HepG2 (cell line): ENCODE measurements around the gene B3GNT9. TPM values are rescaled to one million over a fixed set of nuclear protein-coding genes. Genes with fewer than 3 reads are reported as not detected.

Experiments
- ELF4 ChIP-seq: sonication (generic); formaldehyde crosslinking; IDR thresholded peaks from 2 replicates; pipeline ENCODE4 v1.5.0; 2020; ENCODE audit warnings: missing genetic modification reagents, mild to moderate bottlenecking, moderate library complexity, borderline replicate concordance
- ELK4 ChIP-seq: sonication (generic); formaldehyde crosslinking; IDR thresholded peaks from 2 replicates; pipeline ENCODE4 v1.9.0; 2021; ENCODE audit warnings: missing genetic modification reagents, borderline replicate concordance
- HNRNPLL ChIP-seq: fragments of 200-400 bp; formaldehyde crosslinking; IDR thresholded peaks from 2 replicates; pipeline ENCODE4 v1.6.1; 2017; ENCODE audit warnings: mild to moderate bottlenecking, low read depth, low read length; ENCODE audit not compliant: poor library complexity, severe bottlenecking
- KLF12 ChIP-seq: sonication (generic); formaldehyde crosslinking; IDR thresholded peaks from 2 replicates; pipeline ENCODE4 v1.4.0; 2020; ENCODE audit warnings: missing genetic modification reagents, borderline replicate concordance
- MAFF ChIP-seq: IDR thresholded peaks from 2 replicates; pipeline ENCODE4 v1.6.1; 2011; ENCODE audit warnings: low read depth, low read length, improper control_type of control experiment
- MAFK ChIP-seq, 2 experiments: IDR thresholded peaks in 1 of 2; conservative IDR thresholded peaks in 1 of 2; 2 replicates each; pipeline ENCODE4 v1.6.1; 2011; ENCODE audit warnings: improper control_type of control experiment in 2 of 2, low read length in 2 of 2
- MBNL3 ChIP-seq: fragments of 250-450 bp; sonication (Bioruptor Pico); conservative IDR thresholded peaks from 2 replicates; pipeline ENCODE4 v1.8.0; 2022; ENCODE audit warnings: mild to moderate bottlenecking, inconsistent platforms
- PCBP2 ChIP-seq: fragments of 200-400 bp; formaldehyde crosslinking; optimal IDR thresholded peaks from 2 replicates; pipeline ENCODE3; 2018; ENCODE audit warnings: low read length, low read depth; ENCODE audit not compliant: poor library complexity, severe bottlenecking
- SPEN ChIP-seq: sonication (generic); formaldehyde crosslinking; IDR thresholded peaks from 2 replicates; pipeline ENCODE4 v1.5.1; 2020; ENCODE audit warnings: low read depth, mild to moderate bottlenecking, missing genetic modification reagents
- SYNCRIP ChIP-seq: fragments of 200-400 bp; formaldehyde crosslinking; IDR thresholded peaks from 2 replicates; pipeline ENCODE4 v1.6.1; 2018; ENCODE audit warnings: mild to moderate bottlenecking, low read depth, low read length; ENCODE audit not compliant: insufficient read depth
- ZBTB21 ChIP-seq: sonication (generic); formaldehyde crosslinking; IDR thresholded peaks from 2 replicates; pipeline ENCODE4 v1.4.0; 2020; ENCODE audit warnings: missing genetic modification reagents
- ZNF138 ChIP-seq: sonication (generic); formaldehyde crosslinking; IDR thresholded peaks from 2 replicates; pipeline ENCODE4 v1.5.0; 2020; ENCODE audit warnings: mild to moderate bottlenecking, low read depth, missing genetic modification reagents
- ZNF225 ChIP-seq: sonication (generic); formaldehyde crosslinking; IDR thresholded peaks from 2 replicates; pipeline ENCODE4 v1.4.0; 2020; ENCODE audit warnings: mild to moderate bottlenecking, missing genetic modification reagents
- ZNF34 ChIP-seq: sonication (generic); formaldehyde crosslinking; IDR thresholded peaks from 2 replicates; pipeline ENCODE4 v1.4.0; 2020; ENCODE audit warnings: mild to moderate bottlenecking, missing genetic modification reagents, borderline replicate concordance
- ZNF451 ChIP-seq: sonication (generic); formaldehyde crosslinking; IDR thresholded peaks from 2 replicates; pipeline ENCODE4 v1.5.0; 2020; ENCODE audit warnings: mild to moderate bottlenecking, missing genetic modification reagents
- ZNF510 ChIP-seq: sonication (generic); formaldehyde crosslinking; IDR thresholded peaks from 2 replicates; pipeline ENCODE4 v1.4.0; 2020; ENCODE audit warnings: low read depth, mild to moderate bottlenecking, missing genetic modification reagents
- polyA plus RNA-seq, 8 experiments: library from polyadenylated mRNA; depleted of rRNA in 3 of 8; stranded (reverse) in 7 of 8; unstranded in 1 of 8; fragments of >200 nt; fragmentation: Illumina TruSeq in 4 of 8; extraction: Trizol in 4 of 8; gene quantifications; 2 replicates each; pipeline versions ENCODE4 v1.2.1 to v1.2.3, GENCODE V29; 2011 to 2016; ENCODE audit warnings: low read depth in 4 of 8, missing spikeins in 1 of 8, mixed read lengths in 1 of 8; ENCODE audit not compliant: insufficient read depth in 1 of 8
- total RNA-seq, 5 experiments: library from RNA; depleted of rRNA; stranded (reverse); fragments of >200 nt; fragmentation: Illumina TruSeq; extraction: Trizol; gene quantifications; 2 replicates each; pipeline ENCODE4 v1.2.3, GENCODE V29; 2016; ENCODE audit warnings: low read depth in 1 of 5
- TF ChIP-seq, protein P1 (sequence below): IDR thresholded peaks from 2 replicates; pipeline ENCODE4 v1.6.1; 2016; ENCODE audit warnings: missing genetic modification reagents, missing compliant biosample characterization
- TF ChIP-seq, protein P2 (sequence below): sonication (generic); formaldehyde crosslinking; IDR thresholded peaks from 2 replicates; pipeline ENCODE4 v1.8.0; 2022; ENCODE audit warnings: mild to moderate bottlenecking, missing genetic modification reagents
- TF ChIP-seq, protein P3 (sequence below): sonication (generic); formaldehyde crosslinking; IDR thresholded peaks from 2 replicates; pipeline ENCODE4 v1.8.1; 2023; ENCODE audit warnings: mild to moderate bottlenecking, missing genetic modification reagents, borderline replicate concordance
- TF ChIP-seq, protein P4 (sequence below): sonication (generic); formaldehyde crosslinking; IDR thresholded peaks from 2 replicates; pipeline ENCODE4 v1.5.0; 2020; ENCODE audit warnings: missing genetic modification reagents
- TF ChIP-seq, protein P5 (sequence below): sonication (generic); formaldehyde crosslinking; IDR thresholded peaks from 2 replicates; pipeline ENCODE4 v1.4.0; 2020; ENCODE audit warnings: missing genetic modification reagents
- TF ChIP-seq, protein P6 (sequence below): sonication (generic); formaldehyde crosslinking; IDR thresholded peaks from 2 replicates; pipeline ENCODE4 v1.9.0; 2021; ENCODE audit warnings: missing genetic modification reagents, mild to moderate bottlenecking, borderline replicate concordance

The B3GNT9 gene
- total and polyA plus RNA-seq, 2 of the 13 experiments (the other 11 are each of a cell fraction or from before 2014, with no cell fraction given): 1.5 to 3.1 TPM

DNA sequence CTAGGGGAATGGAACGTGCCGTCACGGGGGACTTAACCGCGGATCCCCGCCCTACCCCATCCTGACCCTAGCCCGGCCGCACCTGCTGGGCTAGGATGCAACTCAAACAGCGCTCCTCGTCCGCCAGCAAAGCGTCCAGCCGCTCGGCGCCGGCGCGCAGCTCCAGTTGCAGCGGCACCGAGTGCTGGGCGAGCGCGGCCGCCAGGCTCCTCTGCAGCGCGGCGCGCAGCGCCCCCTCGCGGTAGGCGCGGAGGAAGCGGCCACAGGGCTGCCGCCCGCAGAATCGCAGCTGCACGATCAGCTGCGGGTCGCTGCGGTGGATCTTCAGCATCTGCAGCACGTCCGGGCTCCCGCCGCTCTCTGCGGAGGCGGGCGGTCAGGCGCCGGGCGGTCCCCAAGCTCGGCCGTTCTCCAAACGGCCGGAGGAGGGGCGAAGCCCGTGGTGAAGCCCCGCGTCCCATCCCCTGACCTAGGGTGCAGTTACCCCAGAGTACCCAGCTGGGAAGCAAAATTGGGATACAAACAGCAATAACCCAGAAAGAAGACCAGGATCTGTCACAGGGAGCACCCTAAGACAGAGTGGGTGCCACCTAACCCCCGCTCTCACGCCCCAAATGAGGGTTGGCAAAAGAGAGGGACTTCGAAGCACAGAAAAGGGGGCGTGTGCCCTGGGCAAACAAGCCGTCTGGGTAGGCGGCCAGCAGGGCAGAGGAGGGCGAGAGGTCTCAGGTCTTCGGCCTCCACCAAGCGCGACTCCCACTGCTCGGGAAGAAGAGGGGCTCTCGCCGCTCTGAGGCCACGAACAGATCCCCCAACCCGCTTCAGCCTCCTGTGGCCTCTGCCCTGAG is 4.7 kb upstream of the B3GNT9 start (continued):
- TF ChIP-seq MBNL3: no peak
- TF ChIP-seq, protein P1, sequence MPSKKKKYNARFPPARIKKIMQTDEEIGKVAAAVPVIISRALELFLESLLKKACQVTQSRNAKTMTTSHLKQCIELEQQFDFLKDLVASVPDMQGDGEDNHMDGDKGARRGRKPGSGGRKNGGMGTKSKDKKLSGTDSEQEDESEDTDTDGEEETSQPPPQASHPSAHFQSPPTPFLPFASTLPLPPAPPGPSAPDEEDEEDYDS (CRISPR knock-in tag): peak; percentile 19; the same call in 1 of the 2 replicates
- TF ChIP-seq, protein P2, sequence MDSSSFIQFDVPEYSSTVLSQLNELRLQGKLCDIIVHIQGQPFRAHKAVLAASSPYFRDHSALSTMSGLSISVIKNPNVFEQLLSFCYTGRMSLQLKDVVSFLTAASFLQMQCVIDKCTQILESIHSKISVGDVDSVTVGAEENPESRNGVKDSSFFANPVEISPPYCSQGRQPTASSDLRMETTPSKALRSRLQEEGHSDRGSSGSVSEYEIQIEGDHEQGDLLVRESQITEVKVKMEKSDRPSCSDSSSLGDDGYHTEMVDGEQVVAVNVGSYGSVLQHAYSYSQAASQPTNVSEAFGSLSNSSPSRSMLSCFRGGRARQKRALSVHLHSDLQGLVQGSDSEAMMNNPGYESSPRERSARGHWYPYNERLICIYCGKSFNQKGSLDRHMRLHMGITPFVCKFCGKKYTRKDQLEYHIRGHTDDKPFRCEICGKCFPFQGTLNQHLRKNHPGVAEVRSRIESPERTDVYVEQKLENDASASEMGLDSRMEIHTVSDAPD (CRISPR knock-in tag): no peak
- no peak for TF ChIP-seq ELF4 (CRISPR knock-in tag)
- TF ChIP-seq SPEN (CRISPR knock-in tag): peak; percentile 78; the same call in 1 of the 2 replicates
- TF ChIP-seq, protein P3, sequence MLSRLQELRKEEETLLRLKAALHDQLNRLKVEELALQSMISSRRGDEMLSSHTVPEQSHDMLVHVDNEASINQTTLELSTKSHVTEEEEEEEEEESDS (CRISPR knock-in tag): no peak
- TF ChIP-seq, protein P4, sequence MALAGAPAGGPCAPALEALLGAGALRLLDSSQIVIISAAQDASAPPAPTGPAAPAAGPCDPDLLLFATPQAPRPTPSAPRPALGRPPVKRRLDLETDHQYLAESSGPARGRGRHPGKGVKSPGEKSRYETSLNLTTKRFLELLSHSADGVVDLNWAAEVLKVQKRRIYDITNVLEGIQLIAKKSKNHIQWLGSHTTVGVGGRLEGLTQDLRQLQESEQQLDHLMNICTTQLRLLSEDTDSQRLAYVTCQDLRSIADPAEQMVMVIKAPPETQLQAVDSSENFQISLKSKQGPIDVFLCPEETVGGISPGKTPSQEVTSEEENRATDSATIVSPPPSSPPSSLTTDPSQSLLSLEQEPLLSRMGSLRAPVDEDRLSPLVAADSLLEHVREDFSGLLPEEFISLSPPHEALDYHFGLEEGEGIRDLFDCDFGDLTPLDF (CRISPR knock-in tag): no peak
- TF ChIP-seq, protein P5, sequence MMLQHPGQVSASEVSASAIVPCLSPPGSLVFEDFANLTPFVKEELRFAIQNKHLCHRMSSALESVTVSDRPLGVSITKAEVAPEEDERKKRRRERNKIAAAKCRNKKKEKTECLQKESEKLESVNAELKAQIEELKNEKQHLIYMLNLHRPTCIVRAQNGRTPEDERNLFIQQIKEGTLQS (CRISPR knock-in tag): no peak
- peak; percentile 91 for TF ChIP-seq HNRNPLL
- no peak; the same call in 1 of the 2 replicates for TF ChIP-seq ZNF451 (CRISPR knock-in tag)
- TF ChIP-seq, protein P6, sequence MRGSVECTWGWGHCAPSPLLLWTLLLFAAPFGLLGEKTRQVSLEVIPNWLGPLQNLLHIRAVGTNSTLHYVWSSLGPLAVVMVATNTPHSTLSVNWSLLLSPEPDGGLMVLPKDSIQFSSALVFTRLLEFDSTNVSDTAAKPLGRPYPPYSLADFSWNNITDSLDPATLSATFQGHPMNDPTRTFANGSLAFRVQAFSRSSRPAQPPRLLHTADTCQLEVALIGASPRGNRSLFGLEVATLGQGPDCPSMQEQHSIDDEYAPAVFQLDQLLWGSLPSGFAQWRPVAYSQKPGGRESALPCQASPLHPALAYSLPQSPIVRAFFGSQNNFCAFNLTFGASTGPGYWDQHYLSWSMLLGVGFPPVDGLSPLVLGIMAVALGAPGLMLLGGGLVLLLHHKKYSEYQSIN (CRISPR knock-in tag): no peak
- no peak for TF ChIP-seq SYNCRIP
- no peak for TF ChIP-seq ZBTB21 (CRISPR knock-in tag)
- TF ChIP-seq ELK4 (CRISPR knock-in tag): no peak
- TF ChIP-seq ZNF34 (CRISPR knock-in tag): peak; percentile 70; the same call in 1 of the 2 replicates
- TF ChIP-seq ZNF510: no peak
- 0 out of 2 replicates have a peak, but pooled peaks have one; percentile 70 for TF ChIP-seq KLF12 (CRISPR knock-in tag)
- no peak for TF ChIP-seq PCBP2
- TF ChIP-seq ZNF225 (CRISPR knock-in tag): no peak
- TF ChIP-seq ZNF138 (CRISPR knock-in tag): no peak
- TF ChIP-seq MAFK (conservative IDR thresholded peaks at IDR 0.05 in 1 of 2, IDR thresholded peaks at IDR 0.05 in 1 of 2; ENCODE audit: low read length in 2 of 2): no peak
- no peak for TF ChIP-seq MAFF
